Effector memory CD8-positive, alpha-beta T cell (primary cell): ENCODE measurements around the gene ZNF438.
"Not testable (repeated sequence)": the region's sequence is repeated elsewhere in the genome, so short reads cannot be mapped to it uniquely, and the experiment has no call there.

Experiments
- ATAC-seq: fragments of 150-1000 bp; cut with Tn5 transposase; replicated peaks from 2 replicates; pipeline ENCODE4 v1.10.0; 2021; ENCODE audit warnings: mild to moderate bottlenecking, moderate library complexity
- DNase-seq, 3 experiments: peaks; one replicate each; pipeline ENCODE4 v3.0.0; 2021
- H3K27ac Mint-ChIP-seq, 2 donors: one replicate each; pipeline ENCODE4 v1.8.0; 2022; ENCODE audit warnings: mild to moderate bottlenecking in 2 of 2, mixed read lengths in 2 of 2, moderate library complexity in 2 of 2
- H3K27me3 Mint-ChIP-seq, 2 donors: one replicate each; pipeline ENCODE4 v1.8.0; 2022; ENCODE audit warnings: mixed read lengths in 2 of 2
- H3K36me3 Mint-ChIP-seq: one replicate; pipeline ENCODE4 v1.8.0; 2022; ENCODE audit warnings: mild to moderate bottlenecking, moderate library complexity, mixed read lengths; ENCODE audit not compliant: insufficient read depth
- H3K4me1 Mint-ChIP-seq, 2 donors: one replicate each; pipeline ENCODE4 v1.8.0; 2022; ENCODE audit warnings: low read depth in 2 of 2, mixed read lengths in 2 of 2
- H3K4me3 Mint-ChIP-seq, 2 donors: one replicate each; pipeline ENCODE4 v1.8.0; 2022; ENCODE audit warnings: mild to moderate bottlenecking in 2 of 2, mixed read lengths in 2 of 2, moderate library complexity in 2 of 2
- H3K9me3 Mint-ChIP-seq, 2 donors: one replicate each; pipeline ENCODE4 v1.8.0; 2022; ENCODE audit warnings: mixed read lengths in 2 of 2

Gene ZNF438

DNA sequence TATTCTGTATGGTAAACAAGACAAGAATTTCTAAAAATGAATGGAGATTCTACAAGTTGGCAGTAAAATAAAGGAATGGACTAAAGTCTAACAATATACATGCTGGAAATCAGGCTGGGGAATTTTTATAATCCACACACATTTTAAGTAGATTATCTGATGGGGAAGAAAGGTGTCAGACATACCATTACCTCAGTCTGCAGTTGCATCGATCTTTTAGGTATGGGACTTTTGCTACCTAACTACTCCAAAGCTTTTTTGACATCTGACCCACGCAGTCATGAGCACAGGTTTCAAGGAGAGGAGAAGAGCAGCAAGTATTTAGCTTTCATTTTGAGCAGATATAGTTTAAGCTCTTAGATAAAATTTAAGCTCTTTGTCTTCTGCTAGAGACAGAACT is 113.0 kb downstream of the ZNF438 start:
- Mint-ChIP-seq H3K27me3 (no peaks in the 10 kb centered on the region), H3K9me3 (no peaks in the 10 kb centered on the region), H3K4me1 (no peaks in the 10 kb centered on the region), H3K36me3 (no peaks in the 10 kb centered on the region), H3K4me3 (no peak overlapping the region), H3K27ac (no peak overlapping the region)
- no peak for ATAC-seq
- no peak for DNase-seq

DNA sequence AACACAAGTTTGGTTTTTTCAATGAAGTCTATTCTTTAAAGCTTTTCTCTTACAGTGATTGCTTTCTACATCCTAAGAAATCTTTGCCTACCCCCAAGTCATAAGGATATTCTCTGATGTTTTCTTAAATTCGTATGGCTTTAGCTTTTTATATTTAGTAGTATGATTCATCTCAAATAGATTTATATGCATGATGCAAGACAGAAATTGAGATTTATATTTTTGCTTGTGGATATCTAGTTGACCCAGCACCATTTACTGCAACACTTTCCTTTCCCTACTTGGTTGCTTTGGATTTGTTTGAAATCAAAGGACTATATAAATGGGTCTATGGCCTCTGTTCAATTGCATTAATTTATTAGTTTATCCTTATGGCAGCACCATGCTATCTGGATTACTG is 113.9 kb downstream of the ZNF438 start:
- Mint-ChIP-seq H3K27me3 (no peaks in the 10 kb centered on the region), H3K4me1 (no peaks in the 10 kb centered on the region), H3K4me3 (no peak overlapping the region), H3K36me3 (no peaks in the 10 kb centered on the region), H3K27ac (no peak overlapping the region), H3K9me3 (no peaks in the 10 kb centered on the region)
- DNase-seq, result no peak
- ATAC-seq, result no peak

DNA sequence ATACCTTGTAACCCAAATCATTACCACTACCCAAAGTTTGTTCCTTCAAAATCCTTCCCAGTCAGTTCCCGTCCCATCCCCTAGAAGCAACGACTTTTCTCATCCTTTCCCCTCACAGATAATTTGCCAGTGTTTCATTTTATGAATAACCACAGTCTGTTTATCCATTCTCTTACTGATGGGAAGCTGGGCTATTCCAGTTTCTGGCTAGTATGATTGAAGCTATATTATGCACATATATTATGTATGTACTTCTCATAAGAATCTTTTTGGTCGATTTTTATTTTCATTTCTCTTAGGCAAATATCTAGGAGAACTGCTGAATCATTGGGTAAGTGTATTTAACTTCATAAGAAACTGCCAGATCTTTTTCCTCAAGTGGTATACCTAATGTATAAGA is 114.6 kb downstream of the ZNF438 start:
- DNase-seq (no peak), ATAC-seq (no peak)
- Mint-ChIP-seq H3K27ac (no peak overlapping the region), H3K9me3 (no peaks in the 10 kb centered on the region), H3K4me1 (no peaks in the 10 kb centered on the region), H3K36me3 (no peaks in the 10 kb centered on the region), H3K27me3 (no peaks in the 10 kb centered on the region), H3K4me3 (no peak overlapping the region)

DNA sequence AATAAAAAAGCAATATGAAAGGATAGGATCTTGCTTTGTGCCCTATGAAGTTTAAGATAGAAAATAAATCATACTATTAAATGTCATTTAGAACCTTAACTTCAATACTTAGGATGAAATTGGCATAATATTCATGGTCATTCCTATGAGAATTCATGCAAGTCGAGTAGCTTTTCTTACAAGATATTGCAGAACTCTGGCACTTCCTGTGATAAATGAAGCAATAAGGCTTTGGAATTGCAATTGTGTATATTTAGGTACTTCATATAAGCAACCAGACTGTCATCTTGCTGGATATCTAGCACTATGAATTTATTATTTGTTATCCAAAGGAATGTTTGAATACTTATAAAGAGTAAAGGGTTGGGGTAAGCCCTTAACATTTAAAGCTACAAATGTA is 116.5 kb downstream of the ZNF438 start:
- Mint-ChIP-seq H3K27ac (no peak overlapping the region), H3K36me3 (no peaks in the 10 kb centered on the region), H3K9me3 (no peaks in the 10 kb centered on the region), H3K4me3 (no peak overlapping the region), H3K27me3 (no peaks in the 10 kb centered on the region), H3K4me1 (no peaks in the 10 kb centered on the region)
- no peak for DNase-seq
- no peak for ATAC-seq

DNA sequence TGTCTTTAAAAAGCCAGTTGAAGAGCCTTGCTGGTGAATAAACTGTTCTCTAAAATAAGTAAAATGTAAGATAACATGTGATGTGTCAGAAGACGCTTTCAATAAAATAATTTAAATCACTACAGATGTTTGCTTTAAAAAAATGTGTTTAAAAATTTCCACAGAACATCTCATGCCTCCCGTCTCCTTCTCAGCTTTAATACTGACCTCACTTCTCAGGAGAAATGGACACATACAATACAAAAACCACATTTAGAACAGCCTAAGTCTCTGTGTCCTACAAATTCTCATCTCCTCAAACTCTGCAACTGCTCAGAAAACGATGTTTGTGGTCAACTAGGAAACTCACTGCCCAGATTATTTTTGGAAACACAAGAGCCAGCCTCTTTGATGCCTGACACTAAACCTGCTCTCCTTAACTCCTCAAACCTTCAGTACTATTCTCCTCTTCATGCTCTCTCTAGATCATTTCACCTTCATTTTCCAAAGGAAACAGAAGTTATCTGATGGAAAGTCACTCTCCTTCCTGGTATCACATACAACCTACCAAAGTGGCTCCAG is 120.3 kb downstream of the ZNF438 start:
- no peak for DNase-seq
- ATAC-seq, result no peak
- H3K27ac Mint-ChIP-seq, result no peak overlapping the region
- H3K4me1 Mint-ChIP-seq, result no peaks in the 10 kb centered on the region
- no peaks in the 10 kb centered on the region for H3K27me3 Mint-ChIP-seq
- H3K9me3 Mint-ChIP-seq, result no peaks in the 10 kb centered on the region
- H3K36me3 Mint-ChIP-seq, result no peaks in the 10 kb centered on the region
- H3K4me3 Mint-ChIP-seq, result no peak overlapping the region

DNA sequence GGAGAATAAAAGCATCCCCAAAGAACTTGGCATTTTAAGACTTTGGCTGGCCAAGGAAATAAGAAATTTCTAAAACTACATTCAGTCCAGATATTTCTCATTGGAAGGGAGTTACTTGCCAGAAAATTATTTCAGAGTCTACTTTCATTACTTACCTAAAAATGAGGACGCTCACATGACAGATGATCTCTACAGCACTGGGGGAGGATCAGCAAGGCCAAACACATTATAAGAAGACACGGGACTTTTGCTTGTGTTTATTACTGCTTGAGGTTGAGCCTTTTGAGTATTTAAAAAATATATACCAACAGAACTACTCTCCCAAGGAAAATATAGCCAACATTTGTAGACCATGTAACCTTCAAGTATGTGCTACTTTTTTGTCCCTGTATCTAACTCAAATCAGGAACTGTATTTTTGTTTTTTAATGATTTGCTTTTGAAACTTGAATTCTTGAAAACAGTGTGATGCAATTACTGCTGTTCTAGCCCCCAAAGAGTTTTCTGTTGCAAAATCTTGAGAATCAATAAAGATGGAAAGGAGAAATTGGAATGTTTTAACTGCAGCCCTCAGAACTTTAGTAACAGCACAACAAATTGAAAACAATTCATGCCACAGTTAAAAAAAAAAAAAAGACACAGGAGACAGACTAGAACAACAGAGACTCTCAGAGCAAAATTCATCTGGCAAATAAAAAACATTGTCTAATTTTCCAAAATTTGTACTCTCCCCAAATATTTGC is 128.1 kb downstream of the ZNF438 start:
- Mint-ChIP-seq H3K4me1 (no peaks in the 10 kb centered on the region), H3K4me3 (no peak overlapping the region), H3K27ac (no peak overlapping the region), H3K9me3 (no peaks in the 10 kb centered on the region), H3K27me3 (no peaks in the 10 kb centered on the region), H3K36me3 (no peaks in the 10 kb centered on the region)
- DNase-seq (no peak), ATAC-seq (no peak)

DNA sequence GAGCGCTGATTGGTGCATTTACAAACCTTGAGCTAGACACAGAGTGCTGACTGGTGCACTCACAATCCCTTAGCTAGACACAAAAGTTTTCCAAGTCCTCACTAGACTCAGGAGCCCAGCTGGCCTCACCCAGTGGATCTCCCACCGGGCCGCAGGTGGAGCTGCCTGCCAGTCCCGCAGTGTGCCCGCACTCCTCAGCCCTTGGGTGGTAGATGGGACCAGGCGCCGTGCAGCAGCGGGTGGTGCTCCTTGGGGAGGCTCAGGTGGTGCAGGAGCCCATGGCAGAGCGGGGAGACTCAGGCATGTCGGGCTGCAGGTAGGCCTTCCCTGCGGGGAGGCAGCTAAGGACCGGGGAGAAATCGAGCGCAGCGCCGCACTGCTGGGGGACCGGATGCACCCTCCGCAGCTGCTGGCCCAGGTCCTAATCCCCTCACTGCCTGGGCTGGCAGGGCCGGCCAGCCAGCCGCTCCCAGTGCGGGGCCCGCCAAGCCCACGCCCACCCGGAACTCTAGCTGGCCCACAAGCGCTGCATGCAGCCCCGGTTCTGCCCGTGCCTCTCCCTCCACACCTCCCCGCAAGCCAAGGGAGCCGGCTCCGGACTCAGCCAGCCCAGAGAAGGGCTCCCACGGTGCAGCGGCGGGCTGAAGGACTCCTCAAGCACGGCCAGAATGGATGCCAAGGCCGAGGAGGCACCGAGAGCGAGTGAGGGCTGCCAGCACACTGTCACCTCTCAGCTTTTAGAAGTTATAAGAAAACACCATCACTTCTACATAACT is 128.9 kb downstream of the ZNF438 start:
- Mint-ChIP-seq H3K9me3 (no peaks in the 10 kb centered on the region), H3K4me3 (no peak overlapping the region), H3K27me3 (no peaks in the 10 kb centered on the region), H3K36me3 (no peaks in the 10 kb centered on the region), H3K4me1 (no peaks in the 10 kb centered on the region), H3K27ac (no peak overlapping the region)
- no peak for ATAC-seq
- no peak for DNase-seq

DNA sequence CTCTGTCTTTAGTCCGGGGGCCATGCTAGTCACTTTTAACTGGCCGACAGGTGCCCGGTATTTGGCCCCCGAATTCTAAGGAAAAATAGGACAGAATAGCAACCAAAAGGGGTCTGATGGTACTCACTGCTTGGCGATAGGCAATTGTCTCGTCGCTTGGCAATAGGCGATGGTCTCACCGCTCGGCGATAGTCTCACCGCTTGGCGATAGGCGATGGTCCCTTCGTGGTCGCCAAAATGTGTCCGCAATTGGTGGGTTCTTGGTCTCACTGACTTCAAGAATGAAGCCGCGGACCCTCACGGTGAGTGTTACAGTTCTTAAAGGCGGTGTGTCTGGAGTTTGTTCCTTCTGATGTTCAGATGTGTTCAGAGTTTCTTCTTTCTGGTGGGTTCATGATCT is 130.2 kb downstream of the ZNF438 start:
- not testable (repeated sequence) for H3K9me3 Mint-ChIP-seq, H3K36me3 Mint-ChIP-seq, ATAC-seq, H3K27me3 Mint-ChIP-seq, DNase-seq, H3K4me3 Mint-ChIP-seq, H3K27ac Mint-ChIP-seq, H3K4me1 Mint-ChIP-seq

DNA sequence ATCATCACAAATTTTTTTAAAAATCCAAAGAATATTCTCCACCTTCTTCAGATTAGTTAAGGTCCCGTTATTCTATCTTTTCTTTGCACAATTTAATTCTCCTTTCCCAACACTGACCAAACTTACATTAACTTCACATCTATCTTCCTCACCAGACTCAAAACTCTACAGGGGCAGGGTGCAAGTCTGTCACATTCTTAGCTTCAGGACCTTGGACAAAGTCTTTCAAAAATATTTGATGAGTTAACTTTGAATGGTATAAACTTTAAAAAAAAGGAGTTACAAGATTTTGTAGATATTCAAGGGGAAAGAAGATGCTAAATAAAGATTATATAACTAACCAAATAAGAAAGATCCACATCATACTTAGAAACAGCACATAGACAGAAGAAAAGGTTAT is 132.7 kb downstream of the ZNF438 start:
- no peaks in the 10 kb centered on the region for H3K4me1 Mint-ChIP-seq
- no peaks in the 10 kb centered on the region for H3K36me3 Mint-ChIP-seq
- H3K27me3 Mint-ChIP-seq, result no peaks in the 10 kb centered on the region
- no peak overlapping the region for H3K27ac Mint-ChIP-seq
- DNase-seq (no peak), ATAC-seq (no peak)
- H3K9me3 Mint-ChIP-seq, result no peaks in the 10 kb centered on the region
- H3K4me3 Mint-ChIP-seq, result no peak overlapping the region

DNA sequence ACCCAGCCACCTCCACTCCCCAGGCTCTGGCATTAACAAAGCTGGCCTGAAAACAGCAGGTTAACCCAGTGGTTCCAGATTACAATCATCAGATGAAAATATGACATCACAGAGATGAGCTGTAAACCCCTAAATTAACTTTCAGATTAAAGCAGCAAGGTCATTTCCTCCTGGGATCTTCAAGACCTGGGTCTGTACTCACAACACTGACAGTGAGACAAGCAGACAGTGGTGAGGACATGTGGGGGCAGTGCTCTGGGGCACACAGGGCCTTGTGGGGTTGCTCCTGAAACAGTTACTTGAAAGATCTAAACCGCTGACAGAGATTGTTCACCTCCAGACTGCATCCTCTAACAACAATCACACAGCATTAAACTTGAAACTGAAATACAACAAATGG is 134.1 kb downstream of the ZNF438 start:
- Mint-ChIP-seq H3K4me1 (no peaks in the 10 kb centered on the region), H3K27me3 (no peaks in the 10 kb centered on the region), H3K4me3 (no peak overlapping the region), H3K36me3 (no peaks in the 10 kb centered on the region), H3K27ac (peak overlapping the region in 1 of 2 donors; percentile 41), H3K9me3 (no peaks in the 10 kb centered on the region)
- no peak for DNase-seq
- no peak for ATAC-seq

DNA sequence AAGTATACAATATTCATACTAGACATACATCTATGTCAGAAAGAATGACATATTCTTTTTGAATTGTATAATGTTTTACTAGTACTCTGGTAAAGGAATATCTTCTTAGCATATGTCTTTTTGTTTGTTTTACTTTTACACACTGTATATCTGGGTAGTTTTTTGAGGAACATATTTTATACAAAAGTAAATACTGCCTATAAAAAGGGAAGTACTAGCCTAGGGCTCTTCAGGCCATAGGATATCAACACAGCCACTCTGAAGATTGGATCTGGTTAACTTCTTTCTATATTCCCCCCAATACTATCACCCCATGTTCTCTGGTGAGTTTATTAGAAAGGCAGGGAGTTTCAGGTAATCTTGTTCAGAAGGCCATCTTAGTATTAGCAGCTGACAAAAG is 134.6 kb downstream of the ZNF438 start:
- ATAC-seq, result no peak
- Mint-ChIP-seq H3K36me3 (no peaks in the 10 kb centered on the region), H3K9me3 (no peaks in the 10 kb centered on the region), H3K27ac (peak overlapping the region in 1 of 2 donors; percentile 41), H3K4me1 (no peaks in the 10 kb centered on the region), H3K27me3 (no peaks in the 10 kb centered on the region), H3K4me3 (no peak overlapping the region)
- DNase-seq, result no peak

DNA sequence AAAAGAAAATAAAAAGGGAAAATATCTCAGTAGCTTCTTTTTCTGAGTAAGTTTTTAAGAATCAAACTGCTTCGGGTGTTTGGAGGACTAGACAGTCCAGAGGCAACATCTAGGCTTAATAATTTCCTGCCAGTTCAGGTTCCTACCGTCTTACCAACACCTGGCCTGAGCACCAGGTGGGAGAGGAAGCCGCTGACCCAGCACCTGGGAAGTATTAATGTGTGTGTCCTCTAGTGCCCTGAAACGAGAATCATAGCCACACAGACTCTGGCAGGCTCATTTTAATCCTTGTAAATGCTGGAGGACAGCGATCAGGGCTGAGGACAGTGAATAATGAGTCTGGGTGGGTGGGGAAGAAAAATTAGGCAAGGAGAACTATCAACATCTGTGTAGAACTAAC is 137.4 kb downstream of the ZNF438 start:
- no peak for DNase-seq
- Mint-ChIP-seq H3K36me3 (no peaks in the 10 kb centered on the region), H3K4me3 (no peak overlapping the region), H3K27ac (no peak overlapping the region), H3K27me3 (no peaks in the 10 kb centered on the region), H3K4me1 (no peaks in the 10 kb centered on the region), H3K9me3 (no peaks in the 10 kb centered on the region)
- ATAC-seq, result no peak

DNA sequence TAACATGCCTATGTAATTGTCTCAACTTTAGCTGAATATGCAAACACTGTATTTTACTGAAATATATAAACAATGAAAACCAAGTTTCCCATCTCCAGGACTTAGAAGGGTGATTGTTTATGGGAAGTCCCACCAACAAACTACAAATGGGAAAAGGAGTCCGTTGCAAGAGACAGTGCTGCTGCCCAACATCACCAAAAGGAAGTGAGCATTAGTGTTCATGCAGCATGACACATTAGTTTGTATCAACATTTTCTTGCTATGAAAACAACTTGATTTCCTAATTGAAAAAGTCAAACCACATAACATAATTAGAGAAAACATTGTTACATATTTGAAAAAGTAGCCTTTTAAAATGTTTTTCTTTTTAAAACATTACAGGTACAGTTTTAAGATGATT is 138.5 kb downstream of the ZNF438 start:
- no peaks in the 10 kb centered on the region for H3K36me3 Mint-ChIP-seq
- H3K9me3 Mint-ChIP-seq, result no peaks in the 10 kb centered on the region
- no peaks in the 10 kb centered on the region for H3K4me1 Mint-ChIP-seq
- H3K27ac Mint-ChIP-seq, result no peak overlapping the region
- ATAC-seq (no peak), DNase-seq (no peak)
- no peaks in the 10 kb centered on the region for H3K27me3 Mint-ChIP-seq
- no peak overlapping the region for H3K4me3 Mint-ChIP-seq

DNA sequence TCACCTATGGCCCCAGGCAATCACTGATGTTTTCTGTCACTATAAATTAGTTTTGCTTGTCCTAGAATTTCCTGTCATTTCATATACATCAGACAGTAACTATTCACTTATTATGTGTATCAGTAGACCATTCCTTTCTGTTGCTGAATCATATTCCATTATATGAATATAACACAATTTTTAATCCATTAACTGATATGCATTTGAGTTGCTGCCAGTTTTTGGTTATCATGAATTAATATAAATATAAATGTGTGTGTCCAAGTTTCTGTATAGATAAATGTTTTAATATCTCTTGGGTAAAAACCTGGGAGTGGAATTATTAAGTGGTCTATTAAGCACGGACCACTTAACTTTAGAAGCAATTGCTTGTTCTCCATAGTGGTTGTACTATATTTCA is 143.8 kb downstream of the ZNF438 start:
- no peak overlapping the region for H3K27ac Mint-ChIP-seq
- DNase-seq (no peak), ATAC-seq (no peak)
- H3K36me3 Mint-ChIP-seq, result peaks cover 4% of the 10 kb centered on the region
- H3K27me3 Mint-ChIP-seq, result no peaks in the 10 kb centered on the region
- H3K4me1 Mint-ChIP-seq, result no peaks in the 10 kb centered on the region
- no peak overlapping the region for H3K4me3 Mint-ChIP-seq
- H3K9me3 Mint-ChIP-seq, result no peaks in the 10 kb centered on the region
